DMS79 (cell line): ENCODE results near the gene TRIM31.
"Not testable (repeated sequence)": the region's sequence is repeated elsewhere in the genome, so short reads cannot be mapped to it uniquely, and the experiment has no call there.

Source experiments
- DNase-seq: peaks from one replicate; lab custom pipeline; 2025; lab: John Stamatoyannopoulos, UW

Gene TRIM31

GRCh38 chr6:30149858-30150550 lies 37.1 kb upstream of the TRIM31 start:
- DNase-seq = no peak

- DNase-seq = no peak
Observed at GRCh38 chr6:30149234-30149633, 36.3 kb upstream of the TRIM31 start.

DNA sequence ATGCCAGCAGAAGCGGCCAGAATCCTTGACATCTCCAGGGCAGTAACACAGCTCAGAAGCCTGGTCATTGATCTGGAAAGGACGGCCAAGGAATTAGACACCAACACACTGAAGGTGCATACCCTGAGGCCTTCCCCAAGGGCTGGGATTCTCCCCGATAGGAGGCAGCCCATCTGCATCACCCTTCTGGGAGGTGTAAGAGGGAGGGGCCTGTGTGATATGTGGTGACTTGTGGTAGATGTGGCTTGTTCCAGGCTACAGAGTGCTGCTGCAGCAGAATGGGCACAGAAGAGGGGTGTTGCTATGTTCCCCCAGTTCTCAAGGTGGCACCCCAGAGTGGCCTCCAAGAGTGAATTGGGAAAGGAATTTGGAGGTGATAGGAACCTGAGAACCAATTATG lies 34.2 kb upstream of the TRIM31 start:
- DNase-seq = no peak

GRCh38 chr6:30145818-30146217 lies 32.9 kb upstream of the TRIM31 start:
- DNase-seq = no peak

DNA sequence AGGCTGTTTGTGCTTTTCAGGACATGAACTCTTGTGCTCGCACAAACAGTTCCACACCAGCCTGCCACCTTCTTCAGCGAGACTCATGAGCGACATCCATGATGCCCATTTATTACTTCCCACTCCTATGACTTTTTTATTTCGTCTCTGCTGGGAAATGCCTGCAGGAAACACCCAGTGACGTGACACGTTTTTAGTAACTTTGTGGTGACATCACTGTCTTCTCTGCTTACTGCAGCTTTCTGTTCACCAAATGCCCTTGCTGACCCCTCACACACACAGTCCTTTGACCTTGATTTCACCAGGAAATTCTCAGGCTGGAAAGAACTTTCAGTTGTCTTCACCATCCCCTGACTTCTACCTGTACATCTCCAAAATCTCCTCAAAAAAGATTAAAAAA lies 31.9 kb upstream of the TRIM31 start:
- DNase-seq = no peak

DNA sequence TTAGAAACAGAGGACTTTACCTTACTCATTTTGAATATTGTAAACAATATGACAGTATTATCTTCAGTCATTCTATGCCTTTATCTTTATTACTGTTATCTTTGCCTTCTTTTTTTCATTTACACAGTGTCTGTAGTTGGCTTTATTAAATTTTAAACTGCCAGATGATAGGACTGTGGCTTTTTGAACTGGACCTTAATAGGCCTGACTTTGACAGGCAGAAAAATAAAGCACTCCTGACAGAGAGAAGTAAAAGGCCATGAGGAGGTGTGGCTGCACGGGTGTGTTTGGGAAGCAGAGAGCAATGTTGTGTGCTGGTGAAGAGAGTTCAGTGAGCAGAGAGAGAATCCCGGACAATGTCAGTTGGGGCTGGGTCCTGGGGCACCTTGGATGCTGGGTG lies 30.9 kb upstream of the TRIM31 start:
- no peak for DNase-seq

DNA sequence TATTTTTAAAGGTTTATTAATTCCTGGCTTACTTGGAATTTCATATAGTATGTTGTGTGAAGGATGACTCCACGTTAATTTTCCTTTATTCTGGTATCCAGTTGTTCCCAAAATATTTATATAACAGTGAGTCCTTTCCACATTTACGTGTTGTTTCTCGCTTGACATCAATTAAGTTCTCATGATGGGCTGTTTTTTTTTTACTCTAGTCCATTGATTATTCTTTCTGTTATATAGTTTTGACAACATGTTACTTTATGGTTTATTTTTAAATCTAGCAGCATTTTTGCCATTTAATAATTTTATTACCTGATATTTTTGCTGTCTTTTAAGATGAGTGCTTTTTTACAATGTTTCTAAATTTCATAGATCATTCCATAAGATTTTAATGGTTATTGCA lies 29.8 kb upstream of the TRIM31 start:
- no peak for DNase-seq

DNA sequence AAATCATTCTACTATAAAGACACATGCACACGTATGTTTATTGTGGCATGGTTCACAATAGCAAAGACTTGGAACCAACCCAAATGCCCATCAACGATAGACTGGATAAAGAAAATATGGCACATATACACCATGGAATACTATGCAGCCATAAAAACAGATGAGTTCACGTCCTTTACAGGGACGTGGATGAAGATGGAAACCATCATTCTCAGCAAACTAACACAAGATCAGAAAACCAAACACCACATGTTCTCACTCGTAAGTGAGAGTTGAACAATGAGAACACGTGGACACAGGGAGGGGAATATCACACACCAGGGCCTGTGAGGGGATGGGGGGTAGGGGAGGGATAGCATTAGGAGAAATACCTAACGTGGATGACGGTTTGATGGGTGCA lies 27.4 kb upstream of the TRIM31 start:
- DNase-seq = not testable (repeated sequence)

DNA sequence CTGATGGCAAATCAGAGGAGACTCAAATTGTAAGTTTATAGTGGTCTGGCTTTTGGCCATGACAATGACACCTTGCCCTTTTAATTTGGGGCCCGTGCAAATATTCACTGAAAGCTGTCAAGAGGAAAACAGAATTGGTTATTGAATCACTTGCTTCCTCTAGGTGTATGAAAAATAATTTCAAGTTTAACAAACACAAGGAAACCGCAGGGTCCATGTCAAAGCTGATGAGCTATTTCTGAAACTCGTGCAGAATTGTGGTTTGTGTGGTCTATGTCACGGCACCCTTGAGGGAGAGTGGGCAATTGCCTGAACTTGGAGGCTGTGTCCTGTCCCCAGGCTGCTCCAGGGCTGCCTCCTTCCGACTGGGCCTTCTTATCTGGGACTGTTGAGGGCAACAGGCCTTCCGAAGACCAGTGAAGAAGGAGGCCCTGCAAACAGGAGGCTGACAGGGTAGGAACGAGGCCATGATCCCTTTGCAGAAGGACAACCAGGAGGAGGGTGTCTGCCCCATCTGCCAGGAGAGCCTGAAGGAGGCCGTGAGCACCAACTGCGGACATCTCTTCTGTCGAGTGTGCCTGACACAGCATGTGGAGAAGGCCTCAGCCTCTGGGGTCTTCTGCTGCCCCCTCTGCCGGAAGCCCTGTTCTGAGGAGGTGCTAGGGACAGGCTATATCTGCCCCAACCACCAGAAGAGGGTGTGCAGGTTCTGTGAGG lies 23.8 kb upstream of the TRIM31 start:
- DNase-seq = no peak

DNA sequence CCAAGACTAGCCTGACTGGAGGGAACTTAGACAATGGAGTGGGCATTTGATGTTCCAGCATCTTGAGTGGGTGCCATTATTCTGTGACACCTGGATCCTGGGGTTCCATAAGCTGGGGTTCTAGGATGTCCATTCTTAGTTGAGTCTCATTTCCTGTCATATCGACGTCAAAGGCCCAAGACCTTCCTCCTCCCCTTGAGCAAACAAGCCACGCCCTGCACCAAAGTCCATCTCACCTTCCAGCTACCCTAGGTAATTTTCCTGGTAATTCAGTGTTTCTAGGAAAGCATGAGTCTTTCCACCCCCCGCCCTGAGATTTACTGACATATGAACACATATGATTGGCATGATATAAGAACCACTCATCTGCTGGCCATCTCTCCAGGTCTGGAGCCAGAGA lies 22.9 kb upstream of the TRIM31 start, which contains the start of gene TRIM40:
TRIM40 (plus strand) TSS at position 384 of the 400 bp plus-strand sequence. CDS start 897 bp downstream, outside the sequence.
- DNase-seq = no peak

DNA sequence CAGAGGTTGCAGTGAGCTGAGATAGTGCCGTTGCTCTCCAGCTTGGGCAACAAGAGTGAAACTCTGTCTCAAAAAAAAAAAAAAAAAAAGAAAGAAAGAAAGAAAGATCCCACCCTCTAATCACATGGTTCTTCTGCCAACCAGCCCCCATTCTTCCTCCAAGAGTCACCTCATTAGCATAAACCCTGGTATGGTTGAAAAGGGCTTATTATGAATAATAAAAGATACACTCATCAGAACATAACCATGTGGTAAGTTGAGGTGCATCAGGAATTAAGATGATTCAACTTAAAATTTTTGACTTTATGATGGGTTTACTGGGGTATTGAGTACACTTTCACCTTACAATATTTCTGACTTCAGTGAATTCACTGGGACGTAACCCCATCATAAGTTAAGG lies 22.3 kb upstream of the TRIM31 start:
- DNase-seq = no peak

DNA sequence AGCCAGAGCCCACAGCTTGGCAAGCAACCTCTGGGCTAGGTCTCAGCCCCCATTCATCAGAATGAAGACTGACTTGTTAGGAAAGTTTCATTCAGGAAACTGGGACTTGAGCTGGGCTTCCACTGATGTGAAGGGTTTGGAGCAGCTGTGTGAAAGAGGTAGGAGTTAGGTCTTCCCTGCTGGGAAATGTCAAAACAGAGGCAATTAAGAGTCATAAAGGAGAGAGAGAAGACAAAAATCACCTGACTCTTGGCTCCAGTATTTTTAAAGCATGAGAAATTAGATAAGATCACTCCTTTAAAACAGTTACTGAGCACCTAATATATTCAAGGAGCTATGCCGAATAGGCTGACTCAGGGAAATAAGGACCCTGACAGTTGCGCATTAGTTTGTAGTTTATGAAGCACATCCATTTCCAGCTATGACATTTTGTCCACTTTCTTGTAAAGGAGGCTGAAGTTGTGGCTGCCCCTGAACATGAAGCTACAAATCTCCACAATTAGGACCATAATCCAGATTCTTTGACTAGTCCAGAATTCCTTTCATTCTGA lies 19.1 kb upstream of the TRIM31 start:
- DNase-seq = no peak

DNA sequence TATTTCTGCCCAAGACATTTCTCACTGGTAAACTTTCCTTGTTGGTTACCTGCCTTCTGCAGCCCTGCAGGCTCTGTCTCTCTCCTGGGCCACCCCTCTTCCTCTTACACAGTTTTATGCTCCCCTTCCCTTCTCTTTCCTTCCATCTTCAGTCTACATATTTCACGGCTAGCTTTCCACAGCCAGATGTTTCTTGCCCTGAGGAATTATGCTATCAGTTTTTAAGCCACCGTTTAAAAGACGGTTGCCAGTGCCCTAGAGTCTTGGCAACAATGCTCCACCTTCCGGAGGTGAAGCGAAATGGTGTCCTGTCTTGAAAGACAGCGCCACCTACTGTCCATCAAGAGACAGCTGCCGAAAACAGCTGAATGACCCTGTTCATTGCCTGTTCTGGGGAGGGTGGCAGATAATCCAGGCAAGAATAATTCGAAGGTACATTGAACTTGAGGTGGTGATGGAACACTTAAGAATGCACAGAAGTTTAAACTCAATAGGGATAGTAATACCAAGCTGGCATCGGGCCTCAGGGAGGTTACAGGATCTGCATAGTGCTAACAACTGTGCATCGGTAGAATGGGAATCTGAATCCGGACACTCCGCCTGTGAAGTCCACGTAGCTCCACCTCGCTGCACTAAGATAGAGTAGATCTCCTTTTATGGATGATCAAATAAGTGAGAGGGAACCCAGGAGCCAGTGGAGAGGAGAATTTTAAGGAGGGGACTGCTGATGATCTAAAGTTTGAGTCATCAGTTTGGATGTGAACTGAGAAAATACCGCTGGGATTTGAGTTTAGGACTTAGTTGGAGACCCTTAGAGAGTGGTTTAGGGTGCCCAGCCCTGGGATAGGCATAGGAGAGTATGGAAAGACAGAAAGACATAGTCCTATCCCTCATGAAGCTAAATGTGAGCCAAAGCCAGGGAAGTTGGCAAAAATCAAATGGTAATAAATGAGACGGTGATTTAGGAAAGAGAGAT lies 18.3 kb upstream of the TRIM31 start:
- peak; percentile 75 for DNase-seq

DNA sequence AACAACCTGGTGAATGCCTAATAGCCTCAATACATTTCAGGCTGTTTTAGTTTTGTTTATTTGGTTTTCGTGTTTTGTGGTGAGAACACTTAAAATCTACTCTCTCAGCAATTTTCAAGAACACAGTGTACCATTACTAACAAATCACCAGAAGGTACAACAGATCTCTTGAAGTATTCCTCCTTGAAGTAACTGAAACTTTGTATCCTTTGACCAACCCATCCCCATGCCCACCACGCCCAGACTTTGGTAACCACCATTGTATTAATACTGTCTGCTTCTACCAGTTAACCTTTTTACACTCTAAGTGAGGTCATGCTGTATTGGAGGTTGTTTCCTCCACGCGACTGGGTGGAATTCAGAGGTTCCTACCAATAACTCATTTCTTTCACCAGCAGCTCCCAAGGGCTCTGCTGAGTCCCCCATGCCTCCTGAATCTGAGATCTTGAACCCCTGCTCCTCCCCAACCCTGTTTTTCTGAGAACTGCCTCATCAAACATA lies 17.3 kb upstream of the TRIM31 start:
- DNase-seq = no peak

DNA sequence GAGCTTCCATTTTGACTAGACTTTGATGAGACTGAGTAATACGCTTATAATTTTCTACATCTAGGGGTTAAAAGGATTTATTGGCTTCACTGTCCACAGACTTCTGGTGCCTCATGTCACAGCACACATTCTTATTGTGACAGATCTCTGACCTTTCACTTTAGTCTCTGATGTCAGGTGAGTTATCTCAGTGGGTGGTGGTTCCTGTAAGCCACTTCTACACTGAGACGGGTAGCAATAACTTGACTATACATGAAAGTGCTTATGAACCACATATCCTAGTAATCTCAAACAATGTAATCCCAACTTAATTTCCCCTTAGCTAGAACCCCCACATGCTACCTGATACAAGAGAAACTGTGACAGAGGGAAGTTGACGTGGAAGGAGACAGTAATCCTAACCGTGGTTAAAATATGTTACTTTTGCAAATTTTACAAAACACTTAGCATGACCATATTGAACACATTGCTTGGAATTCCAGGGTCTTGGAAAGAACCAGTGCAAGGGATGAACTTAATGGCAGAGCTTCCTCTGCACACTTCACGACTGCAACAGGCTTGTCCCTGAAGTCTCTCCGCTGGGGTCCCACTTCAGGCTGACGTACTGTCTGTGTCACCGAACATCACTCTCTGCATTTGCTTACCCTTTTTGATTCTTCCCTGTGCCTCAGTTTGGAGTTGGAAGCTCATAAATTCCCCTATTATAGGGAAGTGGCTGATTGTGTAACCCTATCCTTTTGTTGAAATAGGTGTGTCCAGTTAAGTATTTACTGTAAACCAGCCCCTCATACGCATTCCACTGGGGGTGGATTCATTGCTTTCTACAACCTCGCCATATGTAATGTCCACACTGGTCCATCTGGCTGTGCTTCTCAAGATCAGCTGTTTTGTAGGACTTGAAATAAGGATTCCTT lies 16.6 kb upstream of the TRIM31 start:
- DNase-seq = no peak

DNA sequence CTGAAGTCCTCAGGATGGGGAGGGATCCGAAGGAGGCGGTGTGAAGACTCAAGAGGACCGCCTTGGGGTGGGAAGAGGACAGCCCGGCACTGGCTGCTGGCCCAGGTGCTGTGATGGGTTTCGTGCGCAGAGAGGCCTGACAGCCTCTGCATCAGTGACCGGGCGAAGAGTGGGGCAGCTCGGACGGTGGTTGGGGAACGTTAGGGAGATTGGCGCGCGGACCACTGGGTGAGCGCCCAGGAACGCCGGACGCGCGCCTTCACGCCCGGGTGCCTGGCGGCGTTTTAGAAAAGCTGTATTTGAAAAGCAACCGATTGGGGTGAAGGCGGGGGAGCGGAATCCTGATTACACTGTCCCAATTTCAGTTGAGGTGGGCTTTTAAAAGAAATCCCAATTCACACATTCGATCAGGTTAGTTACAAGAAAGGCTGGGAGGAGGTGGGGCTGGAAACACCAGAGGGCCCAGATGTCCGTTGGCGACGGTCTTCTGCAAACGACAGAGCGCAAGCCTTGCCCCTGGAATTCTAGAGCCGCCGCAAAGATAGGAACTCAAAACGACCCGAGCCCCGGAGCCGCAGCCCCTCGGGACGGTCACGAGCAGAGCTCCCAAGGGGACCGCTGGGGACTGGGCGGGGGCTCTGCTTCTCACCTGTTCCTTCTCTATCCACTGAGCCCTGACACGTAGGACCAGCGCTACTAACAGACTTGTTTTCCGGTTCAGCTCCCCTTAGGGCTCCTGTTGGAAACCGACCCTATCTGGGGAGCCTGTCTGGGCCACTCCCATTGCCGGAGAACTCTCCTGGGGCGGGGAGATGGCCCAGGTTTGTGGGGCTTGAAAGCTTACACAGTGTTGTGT lies 14.6 kb upstream of the TRIM31 start:
- no peak for DNase-seq

- no peak for DNase-seq
Observed at GRCh38 chr6:30122515-30122914, 9.6 kb upstream of the TRIM31 start.

DNA sequence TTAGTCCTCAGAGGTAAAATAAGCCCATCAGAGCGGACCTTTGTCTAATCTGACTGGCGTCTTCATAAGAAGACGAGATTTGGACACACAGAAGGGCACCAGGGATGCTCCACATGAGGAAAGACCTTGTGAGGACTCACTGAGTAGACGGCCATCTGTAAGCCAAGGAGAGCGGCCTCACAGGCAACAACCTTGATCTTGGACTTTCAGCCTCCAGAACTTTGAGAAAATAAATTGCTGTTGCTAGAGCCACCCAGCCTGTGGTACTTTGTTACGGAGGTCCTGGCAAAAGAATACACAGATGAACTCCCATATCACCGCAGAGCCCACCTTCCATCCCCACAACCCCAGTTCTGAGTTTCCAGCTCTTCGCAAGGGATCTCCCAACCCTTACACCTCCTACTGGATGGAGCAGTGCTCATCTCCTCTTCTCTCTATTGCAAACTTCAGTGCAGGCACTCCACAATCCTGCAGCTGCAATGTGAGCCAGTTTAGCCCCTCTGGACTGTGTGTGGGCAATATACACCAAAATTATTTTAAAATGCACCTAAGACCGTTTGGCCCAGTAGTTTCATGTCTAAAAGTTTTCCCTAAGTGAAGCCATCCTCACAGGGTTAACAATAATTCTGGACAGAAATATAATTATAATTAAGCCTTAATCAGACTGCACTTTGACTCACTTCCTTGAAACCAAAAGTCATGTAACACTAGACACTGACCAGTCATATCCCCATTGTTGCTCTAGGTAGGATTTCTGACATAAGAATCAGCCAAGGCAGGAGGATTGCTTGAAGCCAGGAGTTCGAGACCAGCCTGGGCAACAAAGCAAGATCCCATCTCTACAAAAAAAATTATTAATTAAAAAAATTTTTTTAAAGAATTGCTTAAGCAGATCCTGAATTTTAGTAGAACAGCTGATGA lies 8.8 kb upstream of the TRIM31 start:
- DNase-seq = no peak

DNA sequence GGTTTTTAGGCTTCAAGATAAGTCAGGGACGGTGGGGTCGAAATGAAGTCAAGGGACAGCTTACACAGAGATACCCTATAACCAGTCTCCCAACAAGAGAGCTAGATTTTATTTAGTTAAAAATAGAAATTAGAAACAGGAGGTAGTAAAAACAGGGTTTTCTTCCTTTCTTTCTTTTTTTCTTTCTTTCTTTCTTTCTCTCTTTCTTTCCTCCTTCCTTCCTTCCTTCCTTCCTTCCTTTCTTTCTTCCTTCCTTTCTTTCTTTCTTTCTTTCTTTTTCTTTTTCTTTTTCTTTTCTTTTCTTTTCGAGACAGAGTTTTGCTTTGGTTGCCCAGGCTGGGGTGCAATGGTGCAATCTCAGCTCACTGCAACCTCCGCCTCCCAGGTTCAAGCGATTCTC lies 5.8 kb upstream of the TRIM31 start:
- not testable (repeated sequence) for DNase-seq
